Fibroblast of lung (primary cell): ENCODE results near the gene OSM.

Source experiments
- EZH2 ChIP-seq: IDR thresholded peaks from 2 replicates; pipeline ENCODE4 v1.5.1; 2012; ENCODE audit warnings: low read length, control low read depth, mild to moderate bottlenecking; ENCODE audit errors: missing control alignments
- TF ChIP-seq, protein P1 (sequence below), 2 donors: IDR thresholded peaks in 1 of 2; conservative IDR thresholded peaks in 1 of 2; 1 replicate in 1 of 2; 2 replicates in 1 of 2; pipeline ENCODE4 v1.5.1; 2011 to 2012; ENCODE audit warnings: low read length in 2 of 2, control low read depth in 1 of 2, inconsistent platforms in 1 of 2, low read depth in 1 of 2, mild to moderate bottlenecking in 1 of 2

DNA sequence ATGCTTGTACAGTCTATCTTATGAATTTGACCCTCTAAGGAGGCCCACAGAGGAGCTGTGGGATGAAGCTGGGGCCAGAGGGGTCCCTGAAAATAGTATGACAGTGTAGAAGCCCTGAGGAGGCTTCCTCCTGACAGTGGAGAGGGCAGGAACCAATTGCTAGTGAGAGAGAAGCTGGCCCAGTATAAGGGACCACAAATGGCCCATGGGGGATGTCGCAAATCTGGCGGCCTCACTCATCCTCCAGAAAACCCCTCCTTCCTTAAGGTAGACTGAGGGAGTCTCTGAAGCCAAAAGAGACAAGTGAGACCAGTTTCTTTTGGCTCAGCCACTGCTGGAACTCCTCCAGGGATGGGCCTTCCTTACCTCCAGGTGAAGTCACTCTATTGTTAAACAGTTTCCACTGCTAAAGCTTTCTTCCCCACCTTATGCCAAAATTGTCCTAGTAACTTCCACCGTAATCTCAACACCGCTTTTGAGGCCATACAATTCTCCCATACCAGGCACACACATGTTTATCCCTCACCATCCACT, 40.5 kb upstream of the OSM start:
- TF ChIP-seq, protein P1, sequence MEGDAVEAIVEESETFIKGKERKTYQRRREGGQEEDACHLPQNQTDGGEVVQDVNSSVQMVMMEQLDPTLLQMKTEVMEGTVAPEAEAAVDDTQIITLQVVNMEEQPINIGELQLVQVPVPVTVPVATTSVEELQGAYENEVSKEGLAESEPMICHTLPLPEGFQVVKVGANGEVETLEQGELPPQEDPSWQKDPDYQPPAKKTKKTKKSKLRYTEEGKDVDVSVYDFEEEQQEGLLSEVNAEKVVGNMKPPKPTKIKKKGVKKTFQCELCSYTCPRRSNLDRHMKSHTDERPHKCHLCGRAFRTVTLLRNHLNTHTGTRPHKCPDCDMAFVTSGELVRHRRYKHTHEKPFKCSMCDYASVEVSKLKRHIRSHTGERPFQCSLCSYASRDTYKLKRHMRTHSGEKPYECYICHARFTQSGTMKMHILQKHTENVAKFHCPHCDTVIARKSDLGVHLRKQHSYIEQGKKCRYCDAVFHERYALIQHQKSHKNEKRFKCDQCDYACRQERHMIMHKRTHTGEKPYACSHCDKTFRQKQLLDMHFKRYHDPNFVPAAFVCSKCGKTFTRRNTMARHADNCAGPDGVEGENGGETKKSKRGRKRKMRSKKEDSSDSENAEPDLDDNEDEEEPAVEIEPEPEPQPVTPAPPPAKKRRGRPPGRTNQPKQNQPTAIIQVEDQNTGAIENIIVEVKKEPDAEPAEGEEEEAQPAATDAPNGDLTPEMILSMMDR (conservative IDR thresholded peaks at IDR 0.05 in 1 of 2, IDR thresholded peaks at IDR 0.05 in 1 of 2; ENCODE audit: low read depth in 1 of 2, low read length in 2 of 2): no peak
- no peak for TF ChIP-seq EZH2
